Measurements from ENCODE around the gene ATG10.
"Not testable (repeated sequence)": the region's sequence is repeated elsewhere in the genome, so short reads cannot be mapped to it uniquely, and the experiment has no call there.

ATG10 gene

GRCh38 chr5:82050955-82051354 is 79.1 kb downstream of the ATG10 start:
- Histone ChIP-seq H3K9me3 (no peaks in the 10 kb centered on the region), H3K27ac (no peak overlapping the region), H3K27me3 (no peaks in the 10 kb centered on the region), H3K4me3 (ENCODE audit: low read depth in 1 of 2, low read length in 1 of 2) (no peak overlapping the region), H3K36me3 (no peaks in the 10 kb centered on the region), H3K4me1 (ENCODE audit: control insufficient read depth in 1 of 2, insufficient read depth in 1 of 2, low read depth in 1 of 2, low read length in 1 of 2) (no peaks in the 10 kb centered on the region)
- TF ChIP-seq, protein P1, sequence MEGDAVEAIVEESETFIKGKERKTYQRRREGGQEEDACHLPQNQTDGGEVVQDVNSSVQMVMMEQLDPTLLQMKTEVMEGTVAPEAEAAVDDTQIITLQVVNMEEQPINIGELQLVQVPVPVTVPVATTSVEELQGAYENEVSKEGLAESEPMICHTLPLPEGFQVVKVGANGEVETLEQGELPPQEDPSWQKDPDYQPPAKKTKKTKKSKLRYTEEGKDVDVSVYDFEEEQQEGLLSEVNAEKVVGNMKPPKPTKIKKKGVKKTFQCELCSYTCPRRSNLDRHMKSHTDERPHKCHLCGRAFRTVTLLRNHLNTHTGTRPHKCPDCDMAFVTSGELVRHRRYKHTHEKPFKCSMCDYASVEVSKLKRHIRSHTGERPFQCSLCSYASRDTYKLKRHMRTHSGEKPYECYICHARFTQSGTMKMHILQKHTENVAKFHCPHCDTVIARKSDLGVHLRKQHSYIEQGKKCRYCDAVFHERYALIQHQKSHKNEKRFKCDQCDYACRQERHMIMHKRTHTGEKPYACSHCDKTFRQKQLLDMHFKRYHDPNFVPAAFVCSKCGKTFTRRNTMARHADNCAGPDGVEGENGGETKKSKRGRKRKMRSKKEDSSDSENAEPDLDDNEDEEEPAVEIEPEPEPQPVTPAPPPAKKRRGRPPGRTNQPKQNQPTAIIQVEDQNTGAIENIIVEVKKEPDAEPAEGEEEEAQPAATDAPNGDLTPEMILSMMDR (IDR thresholded peaks at IDR 0.05), result no peak

DNA sequence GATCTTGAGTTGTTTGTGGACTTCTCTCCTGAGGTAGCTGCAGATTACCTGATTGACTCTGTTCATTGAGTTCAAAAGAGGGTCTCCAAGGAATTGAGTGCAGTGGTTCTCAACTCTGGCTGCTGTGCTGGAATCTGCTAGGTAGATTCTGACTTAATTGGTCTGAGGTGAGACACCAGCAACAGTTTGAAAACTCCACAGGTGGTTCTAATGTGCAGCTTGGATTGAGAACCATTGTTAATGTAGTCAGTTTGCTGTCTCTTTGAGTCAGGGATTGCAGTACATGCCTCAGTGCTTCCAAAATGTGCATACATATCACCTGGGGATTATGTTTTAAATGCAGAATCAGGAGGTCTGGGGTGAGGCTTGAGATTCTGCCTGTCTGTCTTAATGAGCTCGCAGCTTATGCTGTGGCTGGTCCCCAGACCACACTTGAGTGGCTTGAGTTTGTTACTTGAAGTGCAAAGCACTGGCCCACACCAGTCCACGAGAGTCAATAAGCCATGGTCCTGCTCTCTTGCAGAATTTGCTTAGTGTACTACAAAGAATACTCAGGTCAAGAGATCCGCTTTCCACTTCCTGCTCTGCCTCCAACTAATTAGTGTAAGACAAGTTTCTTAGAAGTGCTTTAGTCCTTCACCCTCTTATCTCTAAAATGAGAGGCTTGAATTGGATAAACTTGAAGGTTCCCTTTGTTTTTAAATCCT is 82.3 kb downstream of the ATG10 start:
- no peaks in the 10 kb centered on the region for H3K36me3 ChIP-seq
- H3K9me3 ChIP-seq, result no peaks in the 10 kb centered on the region
- TF ChIP-seq, protein P1 (IDR thresholded peaks at IDR 0.05), result no peak
- no peak overlapping the region for H3K27ac ChIP-seq
- H3K27me3 ChIP-seq, result no peaks in the 10 kb centered on the region
- H3K4me1 ChIP-seq (ENCODE audit: control insufficient read depth in 1 of 2, insufficient read depth in 1 of 2, low read depth in 1 of 2, low read length in 1 of 2), result no peaks in the 10 kb centered on the region
- no peak overlapping the region for H3K4me3 ChIP-seq (ENCODE audit: low read depth in 1 of 2, low read length in 1 of 2)

DNA sequence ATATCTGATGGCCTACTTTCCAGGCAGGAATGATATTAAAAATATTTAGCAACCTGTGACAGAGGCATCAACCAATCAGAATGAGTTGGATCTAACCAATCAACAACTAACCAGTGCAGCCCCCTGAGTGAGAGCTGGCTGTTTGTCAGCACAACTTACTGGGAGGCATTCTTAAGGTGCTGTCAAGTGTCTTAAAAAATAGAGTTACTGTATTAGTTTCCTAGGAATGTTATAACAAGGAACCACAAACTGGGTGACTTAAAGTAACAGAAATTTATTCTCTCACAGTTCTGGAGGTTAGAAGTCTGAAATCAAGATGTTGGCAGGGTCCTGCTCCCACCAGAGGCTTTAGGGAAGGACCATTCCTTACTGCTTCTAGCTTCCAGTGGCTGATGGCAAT is 85.2 kb downstream of the ATG10 start:
- Histone ChIP-seq H3K27ac (no peak overlapping the region), H3K27me3 (no peaks in the 10 kb centered on the region), H3K36me3 (no peaks in the 10 kb centered on the region), H3K4me3 (ENCODE audit: low read depth in 1 of 2, low read length in 1 of 2) (no peak overlapping the region), H3K9me3 (no peaks in the 10 kb centered on the region), H3K4me1 (ENCODE audit: control insufficient read depth in 1 of 2, insufficient read depth in 1 of 2, low read depth in 1 of 2, low read length in 1 of 2) (peaks cover 0 to 1% of the 10 kb centered on the region in 2 experiments)
- TF ChIP-seq, protein P1 (IDR thresholded peaks at IDR 0.05), result no peak

DNA sequence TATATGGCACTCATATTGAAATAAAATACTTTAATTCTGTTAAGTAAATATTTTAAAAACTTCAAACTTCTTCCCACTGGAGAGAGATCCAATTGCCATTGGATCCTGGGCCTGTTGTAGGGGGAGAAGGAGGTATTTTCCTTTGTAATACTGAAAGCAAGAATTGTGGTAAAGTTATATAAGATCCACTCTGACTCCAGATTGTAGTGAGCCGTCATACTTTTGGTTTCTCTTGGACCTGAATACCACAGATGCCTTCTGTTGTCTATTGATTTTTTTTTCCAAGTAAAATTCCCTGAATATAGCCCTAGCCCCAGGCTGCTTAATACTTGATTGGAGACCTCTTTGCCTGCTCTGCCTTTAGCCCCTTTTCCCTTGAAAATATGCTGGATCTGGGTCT is 86.9 kb downstream of the ATG10 start:
- no peaks in the 10 kb centered on the region for H3K27me3 ChIP-seq
- peaks cover 4 to 11% of the 10 kb centered on the region in 2 experiments for H3K4me1 ChIP-seq (ENCODE audit: control insufficient read depth in 1 of 2, insufficient read depth in 1 of 2, low read depth in 1 of 2, low read length in 1 of 2)
- TF ChIP-seq, protein P1 (IDR thresholded peaks at IDR 0.05), result no peak
- H3K9me3 ChIP-seq, result no peaks in the 10 kb centered on the region
- H3K36me3 ChIP-seq, result no peaks in the 10 kb centered on the region
- no peak overlapping the region for H3K4me3 ChIP-seq (ENCODE audit: low read depth in 1 of 2, low read length in 1 of 2)
- no peak overlapping the region for H3K27ac ChIP-seq

- TF ChIP-seq, protein P1 (IDR thresholded peaks at IDR 0.05), result no peak
These were observed 95.0 kb downstream of the ATG10 start for GRCh38 chr5:82066791-82067190.

DNA sequence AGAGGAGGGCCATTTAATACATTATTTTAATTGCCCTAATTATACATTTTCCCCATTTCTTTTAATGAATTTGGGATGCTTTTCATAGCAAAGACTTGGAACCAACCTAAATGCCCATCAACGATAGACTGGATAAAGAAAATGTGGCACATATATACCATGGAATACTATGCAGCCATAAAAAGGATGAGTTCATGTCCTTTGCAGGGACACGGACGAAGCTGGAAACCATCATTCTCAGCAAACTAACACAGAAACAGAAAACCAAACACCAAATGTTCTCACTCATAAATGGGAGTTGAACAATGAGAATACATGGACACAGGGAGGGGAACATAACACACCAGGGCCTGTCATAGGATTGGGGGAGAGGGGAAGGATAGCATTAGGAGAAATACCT is 96.2 kb downstream of the ATG10 start:
- not testable (repeated sequence) for H3K36me3 ChIP-seq; H3K4me1 ChIP-seq (ENCODE audit: control insufficient read depth in 1 of 2, insufficient read depth in 1 of 2, low read depth in 1 of 2, low read length in 1 of 2); H3K4me3 ChIP-seq (ENCODE audit: low read depth in 1 of 2, low read length in 1 of 2); H3K27me3 ChIP-seq; H3K9me3 ChIP-seq; H3K27ac ChIP-seq

More at GRCh38 chr5:82066791-82067190, 95.0 kb downstream of the ATG10 start:
- Histone ChIP-seq H3K4me3 (ENCODE audit: low read depth in 1 of 2, low read length in 1 of 2) (no peak overlapping the region), H3K27me3 (no peaks in the 10 kb centered on the region), H3K27ac (no peak overlapping the region), H3K9me3 (no peaks in the 10 kb centered on the region), H3K4me1 (ENCODE audit: control insufficient read depth in 1 of 2, insufficient read depth in 1 of 2, low read depth in 1 of 2, low read length in 1 of 2) (peaks cover 4 to 11% of the 10 kb centered on the region in 2 experiments), H3K36me3 (no peaks in the 10 kb centered on the region)
